Gastroesophageal sphincter (tissue), 4 donors: ENCODE results near the gene IL22RA1. TPM values are rescaled to one million over a fixed set of nuclear protein-coding genes. Genes with fewer than 3 reads are reported as not detected.

Source experiments
- ATAC-seq: fragments of 150-250 bp; one replicate; pipeline ENCODE4 v1.9.1; 2016; ENCODE audit warnings: mild to moderate bottlenecking, moderate library complexity
- H3K27ac ChIP-seq, 4 donors: fragments of 200-600 bp; sonication (generic) in 3 of 4; 1 replicate in 3 of 4; 2 replicates in 1 of 4; pipeline ENCODE4 v1.5.1; 2016 to 2019
- H3K27me3 ChIP-seq: fragments of 200-600 bp; sonication (generic); one replicate; pipeline ENCODE4 v1.5.1; 2019
- H3K36me3 ChIP-seq, 2 donors: fragments of 200-600 bp; sonication (generic); one replicate each; pipeline ENCODE4 v1.5.1; 2019; ENCODE audit warnings: control low read depth in 1 of 2
- H3K4me1 ChIP-seq, 3 donors: fragments of 200-600 bp; sonication (generic); 1 replicate in 2 of 3; 2 replicates in 1 of 3; pipeline ENCODE4 v1.5.1; 2016 to 2019; ENCODE audit warnings: control low read depth in 2 of 3
- H3K4me3 ChIP-seq, 2 donors: fragments of 200-600 bp; sonication (generic); one replicate each; pipeline ENCODE4 v1.5.1; 2019; ENCODE audit warnings: mild to moderate bottlenecking in 1 of 2, moderate library complexity in 1 of 2
- H3K9me3 ChIP-seq, 3 donors: fragments of 200-600 bp; sonication (generic); one replicate each; pipeline ENCODE4 v1.5.1; 2017 to 2019; ENCODE audit warnings: control low read depth in 2 of 3
- EP300 ChIP-seq: sonication (generic); formaldehyde crosslinking; IDR thresholded peaks from one replicate; pipeline ENCODE4 v1.6.1; 2017; ENCODE audit warnings: antibody characterized with exemption, mild to moderate bottlenecking
- POLR2A ChIP-seq, 2 donors: fragments of 450-650 bp; IDR thresholded peaks; one replicate each; pipeline ENCODE4 v1.6.1; 2017; ENCODE audit warnings: antibody characterized with exemption in 2 of 2, mild to moderate bottlenecking in 2 of 2, moderate library complexity in 1 of 2
- POLR2AphosphoS5 ChIP-seq: sonication (generic); formaldehyde crosslinking; IDR thresholded peaks from one replicate; pipeline ENCODE4 v1.6.1; 2017; ENCODE audit warnings: antibody characterized with exemption
- WGBS, 2 donors: methylation state at CpG; one replicate each; pipeline ENCODE4 v1.1.5; 2018; ENCODE audit warnings: low coverage in 1 of 2; 5-methylcytosine and 5-hydroxymethylcytosine counted together
- total RNA-seq, 4 donors: library from RNA; depleted of rRNA; stranded (reverse); fragments of >200 nt; gene quantifications; one replicate each; pipeline ENCODE4 v1.1.0, GENCODE V29; 2016
- TF ChIP-seq, protein P1 (sequence below), 4 experiments: fragments of 200-600 bp in 2 of 4; fragments of 450-650 bp in 2 of 4; sonication (generic) in 1 of 4; IDR thresholded peaks; one replicate each; pipeline ENCODE4 v1.5.1; 2017 to 2019; ENCODE audit warnings: antibody characterized with exemption in 4 of 4, mild to moderate bottlenecking in 2 of 4, moderate library complexity in 2 of 4

The IL22RA1 gene
- total RNA-seq, 4 donors from 2014 or later = 0.57 to 0.58 TPM; not detected in 2

DNA sequence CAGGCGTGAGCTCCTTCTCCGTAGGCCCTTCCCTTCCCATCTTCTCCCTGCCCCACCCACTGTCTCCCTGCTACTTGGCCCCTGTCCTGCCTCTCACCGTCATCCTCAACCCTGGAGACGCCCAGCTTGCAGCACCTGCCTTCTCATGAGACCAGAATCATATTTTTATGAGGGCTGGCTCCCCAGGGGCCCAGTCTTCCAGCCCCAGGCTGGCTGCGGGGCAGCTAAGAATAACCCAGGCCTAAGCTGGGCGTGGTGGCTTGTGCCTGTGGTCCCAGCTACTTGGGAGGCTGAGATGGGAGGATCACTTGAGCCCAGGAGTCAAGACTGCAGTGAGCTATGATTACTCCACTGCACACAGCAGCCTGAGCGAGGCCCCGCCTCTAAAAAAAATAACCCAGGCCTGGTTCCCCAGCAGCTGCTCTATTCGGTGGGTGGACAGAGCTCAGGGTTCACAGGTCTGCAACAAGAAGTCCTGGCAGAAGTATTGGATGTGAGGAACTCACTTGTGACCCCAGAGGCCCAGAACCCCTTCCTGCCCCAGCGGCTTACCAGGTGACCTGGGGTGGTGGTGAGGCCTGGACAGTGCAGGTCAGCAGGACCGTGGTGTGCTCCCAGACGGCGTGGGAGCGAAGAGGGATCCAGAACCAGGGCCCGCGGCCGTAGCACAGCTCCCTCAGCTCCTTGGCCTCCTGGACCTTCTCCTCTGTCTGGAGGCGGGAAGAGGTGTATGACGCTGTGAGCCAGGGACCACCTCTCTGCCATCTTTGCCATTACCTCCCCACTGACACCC lies 37.4 kb downstream of the IL22RA1 start:
- H3K36me3 ChIP-seq = no peaks in the 10 kb centered on the region
- TF ChIP-seq POLR2A (IDR thresholded peaks at IDR 0.05) = no peak
- no peak for TF ChIP-seq EP300
- TF ChIP-seq POLR2AphosphoS5 = no peak
- TF ChIP-seq, protein P1, sequence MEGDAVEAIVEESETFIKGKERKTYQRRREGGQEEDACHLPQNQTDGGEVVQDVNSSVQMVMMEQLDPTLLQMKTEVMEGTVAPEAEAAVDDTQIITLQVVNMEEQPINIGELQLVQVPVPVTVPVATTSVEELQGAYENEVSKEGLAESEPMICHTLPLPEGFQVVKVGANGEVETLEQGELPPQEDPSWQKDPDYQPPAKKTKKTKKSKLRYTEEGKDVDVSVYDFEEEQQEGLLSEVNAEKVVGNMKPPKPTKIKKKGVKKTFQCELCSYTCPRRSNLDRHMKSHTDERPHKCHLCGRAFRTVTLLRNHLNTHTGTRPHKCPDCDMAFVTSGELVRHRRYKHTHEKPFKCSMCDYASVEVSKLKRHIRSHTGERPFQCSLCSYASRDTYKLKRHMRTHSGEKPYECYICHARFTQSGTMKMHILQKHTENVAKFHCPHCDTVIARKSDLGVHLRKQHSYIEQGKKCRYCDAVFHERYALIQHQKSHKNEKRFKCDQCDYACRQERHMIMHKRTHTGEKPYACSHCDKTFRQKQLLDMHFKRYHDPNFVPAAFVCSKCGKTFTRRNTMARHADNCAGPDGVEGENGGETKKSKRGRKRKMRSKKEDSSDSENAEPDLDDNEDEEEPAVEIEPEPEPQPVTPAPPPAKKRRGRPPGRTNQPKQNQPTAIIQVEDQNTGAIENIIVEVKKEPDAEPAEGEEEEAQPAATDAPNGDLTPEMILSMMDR (IDR thresholded peaks at IDR 0.05) = no peak
- ATAC-seq = no peak
- no peaks in the 10 kb centered on the region for H3K9me3 ChIP-seq
- H3K27ac ChIP-seq = peak overlapping the region in 1 of 4 donors; percentile 33
- H3K4me1 ChIP-seq = peaks cover 0 to 22% (median 4%) of the 10 kb centered on the region in 3 donors
- 40 to 60% methylated on average over 2 of the region's 19 CpGs for WGBS, 2 donors
- no peak overlapping the region for H3K4me3 ChIP-seq
- no peaks in the 10 kb centered on the region for H3K27me3 ChIP-seq

DNA sequence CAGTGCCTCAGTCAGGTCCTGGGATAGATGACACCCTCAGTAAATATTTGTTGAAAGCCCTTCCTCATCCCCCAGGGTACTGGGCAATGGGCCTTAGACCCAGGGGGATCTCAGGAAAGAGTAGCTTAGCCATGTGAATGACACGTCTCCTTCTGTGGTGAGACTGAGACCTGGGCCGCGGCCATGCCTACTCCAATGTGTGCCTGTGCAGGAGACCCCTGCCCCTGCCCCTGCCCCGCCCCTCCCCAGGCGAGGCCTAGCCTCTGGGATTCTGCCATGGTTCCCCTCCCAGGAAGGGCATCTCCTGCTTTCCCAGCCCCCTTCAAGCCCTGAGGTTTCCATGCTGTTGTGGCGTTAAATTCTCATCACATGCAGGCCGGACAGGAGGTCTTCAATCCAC lies 38.1 kb downstream of the IL22RA1 start:
- 80 to 90% methylated on average over 2 to 3 of the region's 7 CpGs for WGBS, 2 donors
- H3K4me1 ChIP-seq = peaks cover 0 to 21% (median 4%) of the 10 kb centered on the region in 3 donors
- TF ChIP-seq, protein P1 (IDR thresholded peaks at IDR 0.05) = no peak
- TF ChIP-seq POLR2AphosphoS5 = no peak
- no peak for TF ChIP-seq POLR2A (IDR thresholded peaks at IDR 0.05)
- TF ChIP-seq EP300 = no peak
- H3K36me3 ChIP-seq = no peaks in the 10 kb centered on the region
- peak overlapping the region in 1 of 4 donors; percentile 33 for H3K27ac ChIP-seq
- no peaks in the 10 kb centered on the region for H3K9me3 ChIP-seq
- H3K4me3 ChIP-seq = no peak overlapping the region
- no peak for ATAC-seq
- no peaks in the 10 kb centered on the region for H3K27me3 ChIP-seq

GRCh38 chr1:24103879-24104278 lies 39.1 kb downstream of the IL22RA1 start:
- no peak for TF ChIP-seq EP300
- peak overlapping the region in 3 of 4 donors; percentile 17 to 48 (median 35) for H3K27ac ChIP-seq
- H3K4me1 ChIP-seq = peaks cover 0 to 21% (median 4%) of the 10 kb centered on the region in 3 donors
- no peak overlapping the region for H3K4me3 ChIP-seq
- H3K9me3 ChIP-seq = no peaks in the 10 kb centered on the region
- ATAC-seq = no peak
- 72 to 93% methylated on average over 2 to 3 of the region's 3 CpGs for WGBS, 2 donors
- no peaks in the 10 kb centered on the region for H3K36me3 ChIP-seq
- no peaks in the 10 kb centered on the region for H3K27me3 ChIP-seq

DNA sequence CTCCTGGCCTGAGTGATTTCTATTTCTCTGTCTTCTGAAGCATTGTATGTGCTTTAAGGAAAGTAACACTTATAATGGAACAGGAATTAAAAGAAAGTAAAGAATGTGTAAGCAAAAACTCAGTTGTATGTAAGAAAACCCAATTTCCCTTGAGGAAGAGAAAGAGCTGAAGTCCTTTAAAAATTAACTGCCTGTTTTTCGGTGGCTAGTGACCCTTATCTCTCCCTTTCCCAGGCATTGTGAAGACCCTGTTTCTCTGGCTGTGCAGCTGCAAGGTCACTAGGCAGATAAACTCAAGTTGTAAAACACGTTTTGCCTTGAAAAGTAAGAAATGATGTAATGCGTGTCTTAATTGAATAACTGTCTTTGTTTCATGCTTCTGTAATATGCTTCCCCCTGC lies 39.5 kb downstream of the IL22RA1 start:
- H3K36me3 ChIP-seq = no peaks in the 10 kb centered on the region
- no peaks in the 10 kb centered on the region for H3K27me3 ChIP-seq
- 46 to 48% methylated on average over 2 to 3 of the region's 3 CpGs for WGBS, 2 donors
- ATAC-seq = no peak
- TF ChIP-seq, protein P1 (IDR thresholded peaks at IDR 0.05) = no peak
- TF ChIP-seq EP300 (no peak), POLR2AphosphoS5 (no peak), POLR2A (IDR thresholded peaks at IDR 0.05) (no peak)
- no peaks in the 10 kb centered on the region for H3K9me3 ChIP-seq
- H3K27ac ChIP-seq = peak overlapping the region in 3 of 4 donors; percentile 35 to 69 (median 48)
- H3K4me3 ChIP-seq = no peak overlapping the region
- peaks cover 0 to 21% (median 4%) of the 10 kb centered on the region in 3 donors for H3K4me1 ChIP-seq

- Histone ChIP-seq H3K27me3 (no peaks in the 10 kb centered on the region), H3K36me3 (no peaks in the 10 kb centered on the region), H3K4me1 (peaks cover 0 to 21% (median 4%) of the 10 kb centered on the region in 3 donors), H3K4me3 (no peak overlapping the region), H3K9me3 (no peaks in the 10 kb centered on the region), H3K27ac (peak overlapping the region in 3 of 4 donors; percentile 35 to 69 (median 48))
- ATAC-seq = peak; percentile 49
- TF ChIP-seq EP300 = no peak
- TF ChIP-seq POLR2AphosphoS5 = no peak
- TF ChIP-seq POLR2A (IDR thresholded peaks at IDR 0.05) = no peak
- TF ChIP-seq, protein P1 (IDR thresholded peaks at IDR 0.05) = no peak
- WGBS, 2 donors = no CpG with 5 or more reads among the region's 8 CpGs
These were observed 40.0 kb downstream of the IL22RA1 start for GRCh38 chr1:24102961-24103360.
